MM.1S (cell line): ENCODE data around the gene NR2C2.

ENCODE experiments used
- DNase-seq: peaks from one replicate; pipeline ENCODE4 v3.0.0-alpha.2; 2015
- H2AFZ ChIP-seq: fragments of 300-600 bp; sonication (generic); 2 replicates; pipeline ENCODE4 v1.6.0; 2016; ENCODE audit warnings: antibody characterized with exemption, low read length
- H3F3A ChIP-seq: fragments of 300-600 bp; sonication (generic); 2 replicates; pipeline ENCODE4 v1.6.1; 2016; ENCODE audit warnings: mild to moderate bottlenecking, antibody characterized with exemption, low read length, moderate library complexity, mixed read lengths; ENCODE audit not compliant: insufficient read depth
- H3K27ac ChIP-seq: fragments of 300-600 bp; sonication (generic); 2 replicates; pipeline ENCODE4 v1.5.1; 2016; ENCODE audit warnings: mild to moderate bottlenecking, low read length
- H3K27me3 ChIP-seq: fragments of 300-600 bp; sonication (generic); replicated peaks from 2 replicates; pipeline ENCODE4 v1.6.0; 2016; ENCODE audit warnings: low read length; ENCODE audit not compliant: insufficient read depth
- H3K36me3 ChIP-seq: fragments of 300-600 bp; sonication (generic); replicated peaks from 2 replicates; pipeline ENCODE4 v1.6.1; 2016; ENCODE audit warnings: mild to moderate bottlenecking, low read length, mixed read lengths; ENCODE audit not compliant: insufficient read depth
- H3K4me1 ChIP-seq: fragments of 300-600 bp; sonication (generic); 2 replicates; pipeline ENCODE4 v1.6.1; 2016; ENCODE audit warnings: low read length, mixed read lengths
- H3K4me2 ChIP-seq: fragments of 300-600 bp; sonication (generic); 2 replicates; pipeline ENCODE4 v1.6.0; 2016; ENCODE audit warnings: low read depth, low read length
- H3K4me3 ChIP-seq: fragments of 300-600 bp; sonication (generic); 2 replicates; pipeline ENCODE4 v1.5.1; 2016; ENCODE audit warnings: low read length, mixed read lengths
- H3K79me2 ChIP-seq: fragments of 300-600 bp; sonication (generic); 2 replicates; pipeline ENCODE4 v1.6.1; 2016; ENCODE audit warnings: mixed run types, low read length, mixed read lengths
- H3K9ac ChIP-seq: fragments of 300-600 bp; sonication (generic); 2 replicates; pipeline ENCODE4 v1.6.1; 2016; ENCODE audit warnings: low read length, mixed read lengths
- H3K9me2 ChIP-seq: fragments of 300-600 bp; sonication (generic); replicated peaks from 2 replicates; pipeline ENCODE4 v1.6.1; 2016; ENCODE audit warnings: mild to moderate bottlenecking, low read length, mixed read lengths; ENCODE audit not compliant: insufficient read depth
- H3K9me3 ChIP-seq: fragments of 300-600 bp; sonication (generic); replicated peaks from 2 replicates; pipeline ENCODE4 v1.6.1; 2016; ENCODE audit warnings: mild to moderate bottlenecking, low read length, mixed read lengths; ENCODE audit not compliant: insufficient read depth
- H4K20me1 ChIP-seq: fragments of 300-600 bp; sonication (generic); 2 replicates; pipeline ENCODE4 v1.6.1; 2016; ENCODE audit warnings: mild to moderate bottlenecking, low read length, moderate library complexity, mixed read lengths; ENCODE audit not compliant: insufficient read depth
- EZH2 ChIP-seq: fragments of 300-600 bp; sonication (generic); optimal IDR thresholded peaks from 2 replicates; pipeline ENCODE3; 2017; ENCODE audit warnings: low read depth, mild to moderate bottlenecking, antibody characterized with exemption, low read length, mixed read lengths
- EZH2phosphoT487 ChIP-seq: fragments of 300-600 bp; sonication (generic); IDR thresholded peaks from 2 replicates; pipeline ENCODE4 v1.6.1; 2018; ENCODE audit warnings: antibody characterized with exemption, low read length
- TF ChIP-seq, protein P1 (sequence below): fragments of 300-600 bp; sonication (generic); IDR thresholded peaks from 2 replicates; pipeline ENCODE4 v1.5.1; 2016; ENCODE audit warnings: antibody characterized with exemption, low read length, mixed read lengths

Gene NR2C2

DNA sequence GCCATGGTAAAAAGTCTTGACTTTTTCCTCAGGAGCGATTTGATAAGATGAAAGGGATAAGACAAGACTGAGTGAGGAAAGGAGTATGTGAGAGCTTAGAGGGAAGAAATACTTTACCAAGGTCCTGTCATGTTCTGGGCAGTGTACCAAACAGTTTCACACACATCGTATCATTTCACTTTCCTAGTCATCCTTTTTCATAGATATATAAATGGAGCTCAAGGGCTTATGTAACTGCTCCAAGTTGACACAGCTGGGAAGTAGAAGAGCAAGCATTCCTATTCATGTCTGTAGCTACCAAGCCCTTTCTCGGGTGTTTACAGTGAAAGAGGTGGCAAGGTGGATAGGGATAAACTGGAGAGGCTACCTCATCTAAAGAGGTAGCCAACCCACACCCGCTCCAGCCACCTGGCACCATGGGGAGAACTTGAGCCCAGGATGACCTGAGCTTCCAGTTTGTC, 60.3 kb downstream of the NR2C2 start:
- no peaks in the 10 kb centered on the region for H3K36me3 ChIP-seq
- TF ChIP-seq, protein P1, sequence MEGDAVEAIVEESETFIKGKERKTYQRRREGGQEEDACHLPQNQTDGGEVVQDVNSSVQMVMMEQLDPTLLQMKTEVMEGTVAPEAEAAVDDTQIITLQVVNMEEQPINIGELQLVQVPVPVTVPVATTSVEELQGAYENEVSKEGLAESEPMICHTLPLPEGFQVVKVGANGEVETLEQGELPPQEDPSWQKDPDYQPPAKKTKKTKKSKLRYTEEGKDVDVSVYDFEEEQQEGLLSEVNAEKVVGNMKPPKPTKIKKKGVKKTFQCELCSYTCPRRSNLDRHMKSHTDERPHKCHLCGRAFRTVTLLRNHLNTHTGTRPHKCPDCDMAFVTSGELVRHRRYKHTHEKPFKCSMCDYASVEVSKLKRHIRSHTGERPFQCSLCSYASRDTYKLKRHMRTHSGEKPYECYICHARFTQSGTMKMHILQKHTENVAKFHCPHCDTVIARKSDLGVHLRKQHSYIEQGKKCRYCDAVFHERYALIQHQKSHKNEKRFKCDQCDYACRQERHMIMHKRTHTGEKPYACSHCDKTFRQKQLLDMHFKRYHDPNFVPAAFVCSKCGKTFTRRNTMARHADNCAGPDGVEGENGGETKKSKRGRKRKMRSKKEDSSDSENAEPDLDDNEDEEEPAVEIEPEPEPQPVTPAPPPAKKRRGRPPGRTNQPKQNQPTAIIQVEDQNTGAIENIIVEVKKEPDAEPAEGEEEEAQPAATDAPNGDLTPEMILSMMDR, result no peak
- TF ChIP-seq EZH2phosphoT487, result no peak
- DNase-seq, result no peak

DNA sequence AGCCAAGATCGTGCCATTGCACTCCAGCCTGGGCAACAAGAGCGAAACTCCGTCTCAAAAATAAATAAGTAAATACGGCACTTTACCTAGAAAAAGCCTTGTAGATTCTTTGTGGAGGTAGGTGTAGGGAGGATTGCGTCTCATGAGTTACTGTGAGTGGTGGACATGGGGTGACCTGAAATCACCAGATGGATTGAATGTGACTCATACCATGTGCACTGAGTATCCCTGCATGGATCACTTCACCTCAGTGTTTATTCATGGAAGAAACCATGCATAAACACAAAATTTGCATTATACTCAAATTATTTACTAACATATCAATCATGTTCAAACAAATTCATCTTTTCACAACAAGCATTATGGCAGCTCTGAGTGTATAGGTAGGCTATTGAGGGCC, 61.8 kb downstream of the NR2C2 start:
- no peak overlapping the region for H3K4me2 ChIP-seq
- H3K27ac ChIP-seq, result no peak overlapping the region
- peaks cover 6% of the 10 kb centered on the region; the same call in 1 of the 2 replicates for H3K79me2 ChIP-seq
- H3K36me3 ChIP-seq, result no peaks in the 10 kb centered on the region
- no peak overlapping the region for H2AFZ ChIP-seq
- H3K4me1 ChIP-seq, result no peaks in the 10 kb centered on the region
- H3K27me3 ChIP-seq, result no peaks in the 10 kb centered on the region
- TF ChIP-seq, protein P1, result no peak
- TF ChIP-seq EZH2 (no peak), EZH2phosphoT487 (no peak)
- H3K9me3 ChIP-seq, result no peaks in the 10 kb centered on the region
- H3K4me3 ChIP-seq, result no peak overlapping the region
- no peak for DNase-seq
- H3F3A ChIP-seq, result no peaks in the 10 kb centered on the region
- H3K9me2 ChIP-seq, result no peaks in the 10 kb centered on the region
- no peaks in the 10 kb centered on the region for H4K20me1 ChIP-seq
- H3K9ac ChIP-seq, result no peak overlapping the region

More for the DNA sequence above, 60.3 kb downstream of the NR2C2 start:
- Histone ChIP-seq H3K9me2 (no peaks in the 10 kb centered on the region), H3K27ac (no peak overlapping the region), H3K9ac (no peak overlapping the region), H3F3A (no peaks in the 10 kb centered on the region), H2AFZ (no peak overlapping the region), H4K20me1 (no peaks in the 10 kb centered on the region), H3K4me2 (no peak overlapping the region), H3K4me3 (no peak overlapping the region), H3K4me1 (peaks cover 7% of the 10 kb centered on the region; the same call in 1 of the 2 replicates), H3K27me3 (no peaks in the 10 kb centered on the region), H3K9me3 (no peaks in the 10 kb centered on the region), H3K79me2 (peaks cover 20% of the 10 kb centered on the region)

DNA sequence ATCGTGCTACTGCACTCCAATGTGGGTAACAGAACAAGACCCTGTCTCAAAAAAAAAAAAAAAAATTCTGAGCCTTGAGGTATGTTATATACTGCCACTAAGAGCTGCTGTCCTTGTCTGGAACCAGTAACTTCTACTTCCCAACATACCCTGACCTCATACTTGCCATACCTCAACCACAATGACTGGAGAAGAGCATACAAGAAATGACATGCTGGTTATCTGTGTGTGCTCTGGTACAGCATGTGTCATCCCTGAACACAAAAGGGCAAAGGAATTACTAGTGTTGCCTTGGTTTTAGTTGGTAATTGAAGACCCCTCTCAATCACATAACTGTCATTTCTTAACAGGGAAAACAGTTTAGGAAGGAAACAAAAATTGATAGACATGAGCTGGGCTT, 63.3 kb downstream of the NR2C2 start:
- DNase-seq, result no peak
- Histone ChIP-seq H4K20me1 (no peaks in the 10 kb centered on the region), H3K4me2 (no peak overlapping the region), H3K4me1 (no peaks in the 10 kb centered on the region), H3F3A (no peaks in the 10 kb centered on the region), H3K79me2 (no peaks in the 10 kb centered on the region), H3K9me3 (no peaks in the 10 kb centered on the region), H3K4me3 (no peak overlapping the region), H3K9me2 (no peaks in the 10 kb centered on the region), H2AFZ (no peak overlapping the region), H3K27ac (no peak overlapping the region), H3K36me3 (no peaks in the 10 kb centered on the region; the same call in 1 of the 2 replicates), H3K27me3 (no peaks in the 10 kb centered on the region), H3K9ac (no peak overlapping the region)
- TF ChIP-seq, protein P1, result no peak
- no peak for TF ChIP-seq EZH2
- TF ChIP-seq EZH2phosphoT487, result no peak
